CD4-positive, alpha-beta T cell treated with Interleukin-12 subunit alpha and Interleukin-12 subunit beta, for 1 hour (primary cell): ENCODE measurements around the gene PRPF6.

ENCODE experiments used
- DNase-seq: peaks from one replicate; pipeline ENCODE4 v3.0.0-alpha.2; 2020

Gene PRPF6

DNA sequence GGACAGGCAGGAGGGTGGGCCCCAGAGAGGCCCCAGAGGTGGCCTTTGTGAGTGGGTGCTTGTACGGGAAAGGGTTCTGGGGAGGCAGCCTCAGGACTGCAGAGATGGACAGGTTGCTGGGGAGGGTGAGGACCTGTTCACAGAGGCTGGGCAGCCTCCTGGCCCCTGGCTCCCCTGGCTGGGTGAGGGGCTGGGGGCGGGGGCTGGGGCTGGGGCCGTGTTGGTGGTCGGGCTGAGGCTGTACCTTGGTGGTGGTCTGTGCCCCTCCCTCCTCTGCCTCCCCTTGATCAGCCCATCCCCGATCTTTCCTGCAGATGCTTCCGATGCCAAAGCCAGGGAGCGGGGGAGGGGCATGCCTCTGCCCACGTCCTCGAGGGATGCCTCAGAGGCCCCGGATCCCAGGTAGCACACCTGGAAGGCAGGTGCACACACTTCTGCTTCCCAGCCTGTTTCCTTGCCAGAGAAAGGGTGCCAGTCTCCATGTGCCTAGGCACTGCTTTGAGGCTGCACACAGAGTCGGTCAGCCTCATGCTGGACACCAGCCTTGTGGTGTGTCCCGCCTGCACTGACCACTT, 86.9 kb downstream of the PRPF6 start:
- DNase-seq = no peak

DNA sequence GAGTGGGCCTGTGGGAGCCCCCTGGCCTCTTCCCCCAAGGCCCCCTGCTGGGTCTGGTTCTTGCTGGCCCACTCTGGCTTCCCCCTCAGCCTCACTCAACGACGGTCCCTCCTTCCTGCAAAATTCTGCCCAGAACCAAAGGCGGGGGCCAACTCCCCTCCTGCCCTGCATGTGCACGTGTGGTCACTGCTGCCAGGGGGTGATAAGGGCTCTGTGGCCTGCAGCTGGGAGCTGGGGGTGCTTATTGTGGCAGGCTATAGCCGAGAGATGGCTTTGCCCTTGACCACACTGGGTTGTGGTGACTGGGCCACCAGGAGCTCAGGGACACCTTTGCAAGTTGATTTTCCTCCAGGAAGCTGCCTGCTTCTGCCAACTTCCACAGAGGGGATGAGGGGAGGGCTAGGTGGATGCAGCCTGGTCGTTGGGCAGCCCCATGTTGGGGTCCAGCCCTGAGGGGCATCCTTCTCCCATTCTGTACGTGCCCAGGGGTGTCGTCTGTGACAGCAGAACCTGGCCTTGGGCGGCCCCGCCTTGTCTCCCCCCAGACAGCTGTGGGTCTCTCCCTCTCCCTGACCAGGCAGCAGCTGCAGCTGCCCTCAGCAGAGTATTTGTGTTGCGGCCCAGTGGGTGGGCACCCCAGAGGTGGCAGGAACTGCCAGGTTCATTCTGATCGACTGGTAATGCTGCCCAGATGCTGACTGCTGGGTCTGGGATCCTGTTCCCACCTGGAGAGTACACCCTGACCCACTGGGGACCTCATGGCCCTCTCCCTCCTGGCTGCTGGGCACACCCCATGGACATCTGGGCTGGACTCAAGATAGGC, 87.7 kb downstream of the PRPF6 start:
- no peak for DNase-seq

GRCh38 chr20:64069209-64069613, 88.3 kb downstream of the PRPF6 start:
- no peak for DNase-seq

- no peak for DNase-seq
Observed at GRCh38 chr20:64069614-64070243, 88.8 kb downstream of the PRPF6 start.

DNA sequence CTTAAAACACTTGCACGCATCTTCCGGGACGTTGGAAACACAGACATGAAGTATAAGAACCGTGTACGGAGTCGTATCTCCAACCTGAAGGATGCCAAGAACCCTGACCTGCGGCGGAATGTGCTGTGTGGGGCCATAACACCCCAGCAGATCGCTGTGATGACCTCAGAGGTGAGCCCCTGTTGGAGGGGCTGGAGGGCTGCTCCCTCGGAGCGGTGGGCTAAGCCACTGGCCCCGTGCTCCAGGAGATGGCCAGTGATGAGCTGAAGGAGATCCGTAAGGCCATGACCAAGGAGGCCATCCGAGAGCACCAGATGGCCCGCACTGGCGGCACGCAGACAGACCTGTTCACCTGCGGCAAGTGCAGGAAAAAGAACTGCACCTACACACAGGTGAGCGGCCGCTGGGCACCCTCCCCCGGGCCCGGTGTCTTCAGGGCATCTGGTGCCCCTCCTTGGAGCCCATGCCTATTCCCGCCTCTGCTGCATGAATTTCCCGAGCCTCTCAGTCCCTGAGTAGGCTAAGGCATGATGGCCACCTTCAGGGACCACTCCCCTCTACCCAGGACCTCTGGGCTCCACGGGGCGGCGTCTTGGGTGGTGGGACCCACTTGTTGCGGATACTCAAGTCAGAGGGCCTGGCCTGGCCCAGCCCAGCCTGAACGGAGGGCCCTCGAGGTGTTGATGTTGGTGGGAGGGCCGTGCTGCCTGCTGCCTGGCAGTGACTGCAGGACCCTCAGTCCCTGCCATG, 89.5 kb downstream of the PRPF6 start:
- DNase-seq = no peak

- DNase-seq = no peak
Observed at GRCh38 chr20:64071341-64072332, 90.7 kb downstream of the PRPF6 start.

DNA sequence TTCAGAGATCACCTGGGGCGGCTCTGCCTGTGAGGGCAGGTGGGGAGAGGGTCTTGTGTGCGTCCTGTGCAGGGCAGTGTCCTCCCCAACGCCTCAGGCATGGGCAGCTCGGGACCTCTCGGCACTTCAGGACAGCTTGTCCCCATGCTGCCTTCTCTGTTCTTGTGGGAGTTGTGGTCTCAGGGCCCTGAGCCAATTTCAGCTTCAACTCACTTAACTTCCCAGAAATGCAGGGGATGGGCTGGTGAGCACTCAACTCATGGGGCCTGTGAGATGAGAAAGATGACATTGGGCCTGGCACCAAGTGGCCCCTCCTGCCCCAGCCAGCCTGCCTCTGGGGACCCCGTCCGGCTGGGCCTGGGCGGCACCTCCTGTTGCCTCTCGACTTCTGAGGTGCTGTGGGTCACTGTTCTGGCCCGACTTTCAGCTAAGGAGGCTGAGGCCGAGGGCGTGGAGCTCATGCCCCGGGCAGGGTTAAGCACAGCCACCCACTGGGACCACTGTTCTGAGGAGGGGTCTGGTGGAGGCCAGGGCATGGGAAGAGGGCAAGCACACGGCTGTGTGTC, 91.6 kb downstream of the PRPF6 start:
- no peak for DNase-seq

GRCh38 chr20:64073476-64074183, 92.7 kb downstream of the PRPF6 start:
- no peak for DNase-seq

DNA sequence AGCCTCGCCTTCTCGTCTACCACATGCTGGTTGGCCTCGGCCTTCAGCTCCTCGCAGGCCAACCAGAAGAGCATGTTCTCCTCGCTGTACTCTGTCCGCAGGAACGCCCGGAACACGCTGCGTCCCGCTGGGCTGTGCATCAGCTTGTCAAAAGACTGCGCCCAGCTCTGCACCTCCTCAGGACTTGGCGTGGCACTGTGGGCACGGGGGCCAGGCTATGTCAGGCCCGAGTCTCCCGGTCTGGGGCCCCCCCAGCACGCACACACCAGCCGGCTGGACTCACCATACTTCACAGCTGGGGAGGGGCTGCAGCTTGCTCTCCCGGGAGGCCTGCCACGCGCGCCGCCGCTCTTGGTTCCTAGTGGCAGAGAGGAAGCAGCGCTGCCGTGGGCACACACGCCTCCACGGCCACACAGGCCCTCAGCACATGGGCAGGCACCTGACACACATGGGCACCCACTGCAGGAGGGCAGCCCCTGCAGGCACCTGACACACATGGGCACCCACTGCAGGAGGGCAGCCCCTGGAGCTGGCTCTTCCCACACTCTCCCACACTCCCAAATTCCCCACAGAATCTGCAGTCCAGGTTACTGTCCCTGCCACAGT, 93.4 kb downstream of the PRPF6 start:
- DNase-seq = no peak

DNA sequence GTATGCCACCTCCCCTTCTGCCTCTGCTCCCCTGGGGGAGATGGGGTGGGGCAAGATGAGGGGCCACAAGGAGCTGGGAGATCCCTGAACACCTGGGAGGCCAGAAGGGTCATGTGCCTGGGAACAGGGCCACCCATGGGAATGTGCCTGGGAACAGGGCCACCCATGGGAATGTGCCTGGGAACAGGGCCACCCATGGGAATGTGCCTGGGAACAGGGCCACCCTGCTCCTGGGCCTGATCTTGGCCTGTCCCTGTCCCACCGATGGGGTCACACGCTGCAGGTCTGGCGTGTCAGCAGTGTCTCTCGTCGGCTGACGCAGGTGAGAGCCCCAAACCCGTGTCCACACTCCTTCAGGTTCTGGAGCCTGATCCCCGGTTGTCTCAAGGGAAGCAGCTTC, 94.0 kb downstream of the PRPF6 start:
- DNase-seq = no peak

DNA sequence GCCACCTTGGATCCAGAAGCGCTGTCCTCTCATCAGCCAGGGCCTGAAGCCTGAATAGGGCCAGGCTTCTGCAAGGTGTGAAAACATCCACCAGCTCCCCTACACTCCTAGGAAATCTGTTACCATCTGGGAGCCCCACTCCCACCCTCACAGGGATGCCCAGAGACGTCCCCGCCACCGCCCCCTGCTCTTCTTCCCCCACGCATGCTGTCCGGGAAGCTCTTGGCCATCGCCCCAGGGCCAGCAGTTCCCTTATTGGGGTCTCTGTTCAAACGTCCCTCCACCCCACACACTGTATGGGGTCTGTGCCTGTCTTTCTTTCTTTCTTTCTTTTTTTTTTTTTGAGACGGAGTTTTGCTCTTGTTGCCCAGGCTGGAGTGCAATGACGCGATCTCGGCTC, 94.6 kb downstream of the PRPF6 start:
- DNase-seq = no peak

DNA sequence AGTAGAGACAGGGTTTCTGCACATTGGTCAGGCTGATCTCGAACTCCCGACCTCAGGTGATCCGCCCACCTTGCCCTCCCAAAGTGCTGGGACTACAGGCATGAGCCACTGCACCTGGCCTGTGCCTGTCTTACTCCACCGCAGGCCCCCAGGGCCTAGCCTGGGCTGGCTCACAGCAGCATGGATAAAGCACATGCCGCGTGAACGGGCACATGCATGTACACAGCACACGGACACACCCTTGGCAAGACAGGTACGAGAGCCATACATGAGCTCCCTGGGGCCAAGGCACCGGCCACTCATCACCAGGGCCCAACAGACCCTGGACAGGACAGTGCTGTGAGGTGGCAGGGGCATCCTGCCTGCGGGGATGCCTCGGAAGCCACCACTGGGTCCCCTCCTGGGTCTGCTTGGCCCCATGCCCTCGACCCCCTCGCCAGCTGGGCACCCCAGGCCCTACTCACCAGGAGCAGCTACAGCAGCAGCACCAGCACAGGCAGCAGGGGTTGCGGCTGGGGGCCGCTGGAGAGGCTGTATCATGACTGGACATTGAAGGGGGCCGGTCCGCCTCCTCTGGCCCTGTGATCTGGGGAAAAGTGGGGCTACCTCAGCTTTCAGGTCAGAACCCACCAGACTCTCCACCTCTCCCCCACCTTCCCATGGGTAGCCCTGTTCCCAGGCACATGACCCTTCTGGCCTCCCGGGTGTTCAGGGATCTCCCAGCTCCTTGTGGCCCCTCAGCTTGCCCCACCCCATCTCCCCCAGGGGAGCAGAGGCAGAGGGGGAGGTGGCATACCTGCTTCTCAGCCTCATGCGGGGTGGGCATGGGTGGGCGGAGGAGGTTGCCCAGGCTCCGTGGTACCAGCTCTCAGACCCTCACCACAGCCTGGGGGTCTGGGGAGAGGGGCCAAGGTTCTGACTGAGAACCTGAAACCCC, 95.4 kb downstream of the PRPF6 start:
- no peak for DNase-seq

DNA sequence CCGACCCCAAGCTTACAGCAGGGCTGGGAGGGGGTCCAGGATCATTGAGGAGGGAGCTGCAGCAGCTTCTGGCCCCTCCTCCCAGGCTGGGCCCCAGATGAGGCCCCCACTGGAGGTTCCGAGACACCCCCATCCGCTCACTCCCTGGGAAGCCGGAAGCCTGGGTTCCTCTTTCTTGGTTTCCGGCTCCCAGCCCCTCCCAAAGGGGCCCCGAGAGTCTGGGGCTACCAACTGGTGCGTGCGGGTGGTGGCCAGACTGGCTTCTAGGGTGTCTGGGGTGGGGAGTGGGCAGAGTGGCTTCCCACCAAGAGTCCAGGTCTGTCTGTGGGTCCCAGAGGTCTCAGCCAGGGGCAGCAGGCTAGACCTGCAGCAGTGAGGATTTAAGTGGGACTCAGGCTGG, 96.2 kb downstream of the PRPF6 start:
- peak; percentile 42 for DNase-seq

- no peak for DNase-seq
Observed at GRCh38 chr20:64077541-64077875, 96.6 kb downstream of the PRPF6 start.

GRCh38 chr20:64077876-64078551, 97.1 kb downstream of the PRPF6 start:
- DNase-seq = peak; percentile 63

GRCh38 chr20:64078934-64079272, 98.0 kb downstream of the PRPF6 start:
- DNase-seq = no peak

- peak; percentile 77 for DNase-seq
Observed at GRCh38 chr20:64079273-64080012, 98.5 kb downstream of the PRPF6 start, which contains the start of gene RGS19. RGS19 (minus strand) TSS chr20:64079518; CDS start chr20:64076886, 2,632 bp downstream.
